Tibial nerve (tissue), 4 donors: ENCODE results near the gene RALGDS. TPM values are rescaled to one million over a fixed set of nuclear protein-coding genes. Genes with fewer than 3 reads are reported as not detected.

Source experiments
- DNase-seq, 2 donors: peaks; one replicate each; pipeline ENCODE4 v3.0.0-alpha.2; 2019; ENCODE audit warnings: low spot score in 2 of 2
- H3K27ac ChIP-seq, 4 donors: fragments of 200-600 bp; sonication (generic) in 3 of 4; one replicate each; pipeline ENCODE4 v1.5.1; 2017 to 2019; ENCODE audit warnings: mild to moderate bottlenecking in 1 of 4
- H3K27me3 ChIP-seq, 2 donors: fragments of 200-600 bp; sonication (generic) in 1 of 2; one replicate each; pipeline versions ENCODE4 v1.5.1 to v1.6.0; 2017 to 2019
- H3K36me3 ChIP-seq, 3 donors: fragments of 200-600 bp; sonication (generic); one replicate each; pipeline ENCODE4 v1.5.1; 2018 to 2019
- H3K4me1 ChIP-seq, 4 donors: fragments of 200-600 bp; sonication (generic) in 3 of 4; one replicate each; pipeline ENCODE4 v1.5.1; 2017 to 2019
- H3K4me3 ChIP-seq, 4 donors: fragments of 200-600 bp; sonication (generic) in 3 of 4; one replicate each; pipeline ENCODE4 v1.5.1; 2017 to 2019; ENCODE audit warnings: mild to moderate bottlenecking in 1 of 4, moderate library complexity in 1 of 4
- H3K9me3 ChIP-seq, 4 donors: fragments of 200-600 bp; sonication (generic) in 3 of 4; one replicate each; pipeline ENCODE4 v1.5.1; 2017 to 2019
- CTCF ChIP-seq, 5 experiments: fragments of 200-600 bp in 3 of 5; fragments of 450-650 bp in 2 of 5; sonication (generic) in 3 of 5; IDR thresholded peaks; one replicate each; pipeline ENCODE4 v1.5.1; 2016 to 2019; ENCODE audit warnings: antibody characterized with exemption in 5 of 5, mild to moderate bottlenecking in 3 of 5, moderate library complexity in 2 of 5
- EP300 ChIP-seq, 2 donors: sonication (generic); formaldehyde crosslinking; IDR thresholded peaks; one replicate each; pipeline ENCODE4 v1.6.1; 2017; ENCODE audit warnings: antibody characterized with exemption in 2 of 2, mild to moderate bottlenecking in 1 of 2
- POLR2A ChIP-seq, 2 donors: fragments of 450-650 bp; IDR thresholded peaks; one replicate each; pipeline ENCODE4 v1.6.1; 2017; ENCODE audit warnings: antibody characterized with exemption in 2 of 2, mild to moderate bottlenecking in 2 of 2, moderate library complexity in 2 of 2
- WGBS, 2 donors: methylation state at CpG; one replicate each; pipeline ENCODE4 v1.1.5; 2018; 5-methylcytosine and 5-hydroxymethylcytosine counted together
- total RNA-seq, 4 donors: library from RNA; depleted of rRNA; stranded (reverse); fragments of >200 nt; gene quantifications; one replicate each; pipeline ENCODE4 v1.1.0, GENCODE V29; 2016

Gene RALGDS
- total RNA-seq, 4 donors from 2014 or later = 34.5 to 60.0 (median 48.7) TPM

DNA sequence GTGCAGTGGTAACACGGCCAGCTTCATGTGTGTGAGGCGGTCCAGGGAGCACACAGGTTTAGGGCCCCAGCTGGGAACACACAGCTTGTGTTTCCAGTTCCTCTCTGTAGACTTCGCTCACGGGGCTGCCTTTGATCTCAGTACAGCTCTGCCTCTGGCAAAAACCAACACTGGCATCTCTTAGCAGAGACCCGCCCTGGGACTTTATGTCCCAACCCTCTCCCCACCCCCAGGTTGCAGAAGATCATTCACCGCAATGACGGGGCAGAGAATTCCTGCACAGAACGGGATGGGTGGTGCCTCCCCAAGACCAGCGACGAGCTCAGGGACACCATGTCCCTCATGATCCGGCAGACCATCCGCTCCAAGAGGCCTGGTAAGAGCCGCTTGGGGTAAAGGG, 64.5 kb downstream of the RALGDS start:
- Histone ChIP-seq H3K36me3 (peaks cover 0 to 76% (median 28%) of the 10 kb centered on the region in 3 donors), H3K4me3 (no peak overlapping the region), H3K27me3 (no peaks in the 10 kb centered on the region), H3K27ac (peak overlapping the region in 1 of 4 donors; percentile 30), H3K4me1 (peaks cover 0 to 5% (median 2%) of the 10 kb centered on the region in 4 donors), H3K9me3 (no peaks in the 10 kb centered on the region)
- TF ChIP-seq CTCF (IDR thresholded peaks at IDR 0.05) (no peak), EP300 (IDR thresholded peaks at IDR 0.05) (no peak), POLR2A (IDR thresholded peaks at IDR 0.05) (no peak)
- DNase-seq = no peak
- WGBS, 2 donors = 90 to 93% methylated on average over 11 to 13 of the region's 13 CpGs

DNA sequence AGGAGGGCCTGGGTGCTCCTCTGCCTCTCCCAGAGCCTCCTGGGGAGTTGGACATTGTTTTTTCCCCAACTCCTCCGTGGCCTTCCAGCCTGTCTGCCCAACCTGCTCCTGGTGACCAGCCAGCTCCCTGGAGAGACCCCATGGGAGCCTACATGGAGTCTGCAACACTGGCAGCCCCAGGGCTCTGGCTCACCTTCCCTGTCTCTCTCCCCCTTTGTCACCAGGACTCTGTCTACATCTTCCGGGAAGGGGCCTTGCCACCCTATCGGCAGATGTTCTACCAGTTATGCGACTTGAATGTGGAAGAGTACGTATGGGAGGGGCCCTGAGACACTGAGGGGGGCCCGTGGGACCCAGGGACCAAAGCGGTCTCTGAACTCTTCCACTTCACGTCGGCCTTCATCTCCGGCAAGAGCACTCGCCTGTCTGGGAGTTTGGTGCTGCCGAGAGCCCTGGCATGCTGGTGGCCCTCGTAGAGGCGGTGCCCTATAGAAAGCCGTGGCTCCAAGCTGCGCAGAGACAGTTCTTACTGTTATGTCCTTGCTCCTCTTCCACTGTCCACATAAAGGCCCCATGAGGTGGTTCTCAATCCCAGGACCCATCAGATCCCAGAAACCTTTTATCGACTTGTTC, 65.1 kb downstream of the RALGDS start:
- H3K4me3 ChIP-seq = no peak overlapping the region
- H3K27ac ChIP-seq = peak overlapping the region in 1 of 4 donors; percentile 51
- TF ChIP-seq CTCF (IDR thresholded peaks at IDR 0.05) = no peak
- no peak for TF ChIP-seq POLR2A (IDR thresholded peaks at IDR 0.05)
- no peak for TF ChIP-seq EP300 (IDR thresholded peaks at IDR 0.05)
- H3K27me3 ChIP-seq = no peaks in the 10 kb centered on the region
- H3K36me3 ChIP-seq = peaks cover 0 to 82% (median 31%) of the 10 kb centered on the region in 3 donors
- WGBS, 2 donors = 95 to 96% methylated on average over 16 to 17 of the region's 17 CpGs
- no peak for DNase-seq
- H3K4me1 ChIP-seq = peaks cover 0 to 5% (median 2%) of the 10 kb centered on the region in 4 donors
- no peaks in the 10 kb centered on the region for H3K9me3 ChIP-seq

DNA sequence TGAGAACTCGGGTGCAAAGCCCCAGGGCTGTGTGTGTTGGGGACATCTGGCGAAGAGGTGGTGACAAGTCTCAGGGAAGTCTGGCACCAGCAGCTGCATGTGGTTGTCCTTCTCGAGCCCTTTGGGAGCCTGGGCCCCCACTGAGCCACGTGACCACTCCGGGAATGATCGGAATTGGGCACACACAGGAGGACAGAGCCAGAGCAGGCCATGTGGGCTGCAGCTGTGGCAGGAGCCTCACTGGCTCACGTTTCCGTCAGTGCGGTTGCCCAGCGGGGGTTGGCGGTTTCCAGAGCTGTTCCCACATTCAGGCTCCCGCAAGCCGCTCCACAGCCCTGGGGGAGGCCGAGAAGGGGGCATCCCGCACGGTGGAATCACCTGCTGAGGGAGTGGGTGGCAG, 66.1 kb downstream of the RALGDS start:
- Histone ChIP-seq H3K4me3 (no peak overlapping the region), H3K9me3 (no peaks in the 10 kb centered on the region), H3K36me3 (peaks cover 0 to 92% (median 31%) of the 10 kb centered on the region in 3 donors), H3K27ac (peak overlapping the region in 2 of 4 donors; percentile 25 to 51), H3K4me1 (peaks cover 0 to 8% (median 2%) of the 10 kb centered on the region in 4 donors), H3K27me3 (no peaks in the 10 kb centered on the region)
- DNase-seq = no peak
- WGBS, 2 donors = 69 to 72% methylated on average over 14 to 16 of the region's 16 CpGs
- TF ChIP-seq EP300 (IDR thresholded peaks at IDR 0.05) (no peak), POLR2A (IDR thresholded peaks at IDR 0.05) (no peak), CTCF (IDR thresholded peaks at IDR 0.05) (no peak)

- DNase-seq = no peak
- Histone ChIP-seq H3K27me3 (no peaks in the 10 kb centered on the region), H3K4me3 (no peak overlapping the region), H3K9me3 (no peaks in the 10 kb centered on the region), H3K27ac (peak overlapping the region in 2 of 4 donors; percentile 25 to 51), H3K4me1 (peaks cover 0 to 5% (median 0%) of the 10 kb centered on the region in 4 donors), H3K36me3 (peaks cover 0 to 98% (median 31%) of the 10 kb centered on the region in 3 donors)
- TF ChIP-seq EP300 (IDR thresholded peaks at IDR 0.05) = no peak
- no peak for TF ChIP-seq POLR2A (IDR thresholded peaks at IDR 0.05)
- no peak for TF ChIP-seq CTCF (IDR thresholded peaks at IDR 0.05)
- WGBS, 2 donors = 86 to 92% methylated on average over 19 to 20 of the region's 24 CpGs
These were observed 66.7 kb downstream of the RALGDS start for GRCh38 chr9:133054194-133054890.

- Histone ChIP-seq H3K4me1 (peaks cover 0 to 5% (median 0%) of the 10 kb centered on the region in 4 donors), H3K4me3 (no peak overlapping the region), H3K27ac (no peak overlapping the region), H3K27me3 (no peaks in the 10 kb centered on the region), H3K36me3 (peaks cover 0 to 98% (median 31%) of the 10 kb centered on the region in 3 donors), H3K9me3 (no peaks in the 10 kb centered on the region)
- WGBS, 2 donors = 89 to 97% methylated on average over 9 of the region's 9 CpGs
- DNase-seq = no peak
- TF ChIP-seq POLR2A (IDR thresholded peaks at IDR 0.05) = no peak
These were observed 69.0 kb downstream of the RALGDS start for GRCh38 chr9:133051966-133052539.
